HG03457 (cell line): ENCODE measurements around the gene BRINP3.
"Not testable (repeated sequence)": the region's sequence is repeated elsewhere in the genome, so short reads cannot be mapped to it uniquely, and the experiment has no call there.

Source experiments
- ATAC-seq: cut with Tn5 transposase; IDR thresholded peaks from one replicate; pipeline ENCODE4 v1.9.1; 2021; ENCODE audit warnings: moderate number of reproducible peaks; ENCODE audit not compliant: unreplicated experiment

BRINP3 gene

GRCh38 chr1:190126728-190127127, 350.9 kb downstream of the BRINP3 start:
- no peak for ATAC-seq

DNA sequence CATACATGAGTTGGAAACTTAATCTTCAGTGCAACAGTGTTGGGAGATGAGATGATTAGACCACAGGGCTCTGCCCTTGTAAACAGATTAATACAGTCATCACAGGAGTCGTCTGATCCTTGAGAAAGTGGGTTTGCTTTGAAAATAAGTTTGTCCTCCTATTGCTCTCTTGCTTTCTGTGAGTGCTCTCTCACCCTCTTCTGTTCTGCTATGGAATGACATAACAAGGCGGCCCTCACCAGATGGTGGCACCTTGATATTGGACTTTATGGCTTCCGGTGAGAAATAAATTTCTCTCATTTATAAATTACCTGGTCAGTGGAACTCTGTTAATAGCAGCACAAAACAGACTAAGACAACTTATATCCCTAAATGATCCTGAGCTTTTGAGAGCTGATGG, 353.6 kb downstream of the BRINP3 start:
- no peak for ATAC-seq

GRCh38 chr1:190120564-190120963, 357.1 kb downstream of the BRINP3 start:
- ATAC-seq, result not testable (repeated sequence)

DNA sequence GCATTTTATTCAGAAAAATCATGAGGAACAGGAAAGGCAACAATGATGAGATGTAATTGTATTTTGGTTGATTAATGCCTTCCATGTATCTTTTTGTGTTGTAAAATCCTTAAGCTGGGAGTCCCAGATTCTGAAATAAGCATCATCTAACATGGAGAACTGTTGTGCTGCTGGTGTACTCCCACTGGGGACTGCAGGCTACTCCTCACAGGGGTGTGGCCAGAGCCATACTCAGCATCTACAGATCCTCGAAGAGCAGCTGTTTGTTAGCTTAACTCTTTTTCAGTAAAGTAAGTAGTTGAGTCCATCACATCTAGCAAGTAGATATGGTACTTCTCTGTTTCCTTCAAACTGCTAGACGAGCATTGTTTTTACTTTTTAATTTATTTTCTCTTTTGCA, 358.0 kb downstream of the BRINP3 start:
- ATAC-seq, result no peak

DNA sequence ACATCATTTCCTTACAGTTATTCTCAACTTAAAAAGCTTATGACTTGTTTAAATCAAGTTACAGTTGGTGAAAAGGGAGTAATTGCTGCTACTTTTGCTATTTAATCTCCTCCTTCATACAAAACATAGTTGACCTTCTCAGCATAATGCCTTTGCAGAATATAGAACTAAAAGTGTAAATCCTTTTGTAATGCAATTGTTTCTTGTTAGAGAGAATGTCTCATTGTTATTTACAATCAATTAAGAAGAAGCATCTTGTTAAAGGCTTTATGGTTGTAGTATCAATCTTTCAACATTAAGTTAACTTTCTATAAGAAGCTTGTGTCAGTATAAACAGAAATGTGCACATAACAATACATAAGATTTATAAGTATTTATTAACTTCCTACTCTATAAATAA, 360.7 kb downstream of the BRINP3 start:
- no peak for ATAC-seq

DNA sequence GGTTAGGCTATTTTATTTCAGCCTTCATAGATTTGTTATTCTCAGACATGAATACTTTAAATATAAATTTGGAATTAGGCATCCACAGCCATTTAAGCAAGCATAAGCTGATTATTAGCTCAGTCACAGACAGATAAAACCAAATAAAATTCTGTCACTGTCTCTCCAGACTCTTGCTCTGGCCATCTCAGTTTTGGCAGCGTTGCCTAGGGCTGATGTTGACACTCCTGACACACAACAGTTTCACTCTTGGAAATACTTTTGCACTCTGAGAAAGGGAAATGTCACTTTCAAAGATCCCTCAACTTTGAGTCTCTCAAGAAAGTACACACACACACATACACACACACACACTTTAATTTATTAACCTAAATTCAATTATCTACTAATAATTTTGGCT, 372.7 kb downstream of the BRINP3 start:
- no peak for ATAC-seq

- ATAC-seq, result no peak
These were observed 374.8 kb downstream of the BRINP3 start for GRCh38 chr1:190102757-190103326.

DNA sequence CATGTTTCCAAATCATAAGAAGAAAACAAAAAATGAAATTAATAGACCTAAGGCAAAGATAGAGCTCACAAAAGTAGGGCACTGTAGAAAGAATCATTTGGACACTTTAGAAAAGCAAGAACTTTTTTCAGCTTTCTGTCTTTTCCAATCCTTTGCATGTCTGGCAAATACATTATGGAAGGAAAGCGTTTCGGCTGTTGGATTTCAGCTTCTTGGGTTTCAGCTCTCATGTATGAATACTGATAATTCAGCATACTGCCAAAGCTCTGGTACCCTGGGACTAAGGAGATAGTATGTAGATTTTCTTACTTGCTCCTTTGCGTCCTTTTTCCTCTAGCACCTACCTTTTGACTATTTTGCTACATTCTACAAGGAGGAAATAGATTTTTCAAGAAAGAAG, 375.9 kb downstream of the BRINP3 start:
- no peak for ATAC-seq

DNA sequence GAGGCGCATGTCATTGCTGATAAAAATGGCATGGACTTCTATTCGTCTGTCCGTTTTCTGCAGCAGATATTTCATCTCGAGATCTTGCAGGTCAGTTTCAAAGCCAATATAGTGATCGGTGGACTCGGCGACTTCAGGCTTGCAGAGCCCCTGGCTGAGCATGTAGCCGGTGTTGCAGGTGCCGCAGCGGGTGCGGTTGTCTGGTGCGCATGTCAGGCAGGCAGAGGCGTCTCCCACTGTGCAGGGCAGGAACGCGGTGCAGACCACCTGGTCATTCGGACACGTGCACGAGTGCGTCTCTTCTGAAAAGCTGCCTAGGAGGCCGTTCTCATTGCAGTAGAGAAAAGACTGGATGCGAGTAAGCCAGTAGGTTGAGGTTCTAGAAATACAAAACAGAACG, 378.9 kb downstream of the BRINP3 start:
- no peak for ATAC-seq

GRCh38 chr1:190098107-190098506, 379.6 kb downstream of the BRINP3 start:
- no peak for ATAC-seq

DNA sequence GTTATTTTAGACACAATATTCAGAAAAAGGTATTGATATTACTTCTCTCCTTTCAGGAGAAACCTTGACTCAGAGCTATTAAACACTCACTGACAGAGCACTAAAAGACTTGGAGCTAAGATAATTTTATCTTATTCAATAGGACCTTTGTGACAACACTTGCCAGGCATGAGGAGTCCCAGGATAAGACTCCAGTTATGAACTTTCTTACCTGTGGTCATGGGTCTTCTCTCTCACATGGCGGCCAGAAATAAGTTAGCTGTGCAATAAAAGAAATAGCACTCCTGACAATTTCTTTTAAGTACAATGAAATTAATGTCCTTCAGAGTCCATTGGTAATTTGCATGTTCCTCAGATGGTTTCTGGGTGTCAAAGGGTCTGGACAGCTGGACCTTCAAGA, 382.1 kb downstream of the BRINP3 start:
- no peak for ATAC-seq

DNA sequence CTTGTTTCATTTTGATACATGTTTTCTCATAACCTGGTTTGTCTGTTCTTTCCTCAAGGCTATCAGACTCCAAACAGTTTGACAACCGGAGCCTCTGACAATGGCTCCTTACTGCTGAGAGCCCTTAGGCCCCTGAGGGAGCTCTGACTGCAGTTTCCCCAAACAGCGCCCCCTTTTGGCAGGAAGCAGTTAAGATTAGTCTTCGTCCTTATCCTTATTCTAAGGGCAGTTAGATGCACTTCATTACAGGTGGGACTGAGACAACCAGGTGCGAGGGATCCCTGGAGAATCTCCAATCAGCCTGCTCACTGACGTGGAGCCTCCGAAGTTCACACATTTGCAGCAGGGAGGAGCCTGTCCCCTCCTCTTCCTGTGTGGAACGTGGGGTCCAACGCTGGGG, 393.1 kb downstream of the BRINP3 start:
- ATAC-seq, result no peak

DNA sequence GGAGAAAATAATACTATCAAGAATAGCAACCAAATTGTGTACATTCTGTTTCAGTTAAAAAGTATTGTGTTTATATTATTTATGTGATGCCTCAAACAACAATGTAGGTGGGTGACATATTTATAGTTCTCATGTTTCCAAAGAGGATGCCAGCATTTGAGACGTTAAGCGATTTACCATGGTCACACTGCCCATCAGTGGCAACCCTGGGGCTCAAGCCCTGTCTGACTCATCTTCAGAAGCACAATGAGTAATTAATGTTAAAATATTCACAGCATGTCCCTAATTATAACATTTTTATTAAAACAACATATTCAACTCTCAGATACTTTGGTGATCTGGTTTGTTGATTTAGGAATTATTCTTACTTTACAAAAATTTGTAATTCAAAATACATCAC, 409.4 kb downstream of the BRINP3 start:
- no peak for ATAC-seq

DNA sequence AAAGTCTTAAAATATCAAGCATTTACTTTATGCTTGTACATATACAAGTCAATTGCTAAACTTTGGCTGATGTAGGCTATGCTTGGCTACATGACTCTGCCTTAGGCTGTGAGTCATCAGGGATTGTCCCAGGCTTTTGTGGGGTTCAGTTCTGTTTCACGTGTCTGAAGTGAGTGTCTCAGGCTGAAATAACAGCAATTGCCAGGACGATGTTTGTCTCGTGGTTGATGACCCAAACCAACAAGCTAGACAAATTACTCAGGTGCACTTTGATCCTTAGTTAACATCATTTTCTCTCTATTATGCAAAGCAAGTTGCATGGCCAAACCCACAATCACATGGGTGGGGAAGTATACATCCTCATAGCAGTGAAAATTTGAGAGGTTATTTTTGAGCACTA, 410.1 kb downstream of the BRINP3 start:
- no peak for ATAC-seq

GRCh38 chr1:190066011-190066410, 411.7 kb downstream of the BRINP3 start:
- no peak for ATAC-seq

- no peak for ATAC-seq
These were observed 428.4 kb downstream of the BRINP3 start for GRCh38 chr1:190049314-190049713.
